ACHN (cell line): ENCODE data around the gene KRT85.

Experiments used
- DNase-seq: peaks from one replicate; pipeline ENCODE4 v3.0.0-alpha.2; 2015
- in situ Hi-C: cut with HindIII; loops from 2 replicates; pipeline ENCODE4 v1.10.0; 2017; ENCODE audit warnings: low sequenced_read_pairs, low pct_ligation_motif_present, low pct_unique_long_range_greater_than_20kb

KRT85 gene

DNA sequence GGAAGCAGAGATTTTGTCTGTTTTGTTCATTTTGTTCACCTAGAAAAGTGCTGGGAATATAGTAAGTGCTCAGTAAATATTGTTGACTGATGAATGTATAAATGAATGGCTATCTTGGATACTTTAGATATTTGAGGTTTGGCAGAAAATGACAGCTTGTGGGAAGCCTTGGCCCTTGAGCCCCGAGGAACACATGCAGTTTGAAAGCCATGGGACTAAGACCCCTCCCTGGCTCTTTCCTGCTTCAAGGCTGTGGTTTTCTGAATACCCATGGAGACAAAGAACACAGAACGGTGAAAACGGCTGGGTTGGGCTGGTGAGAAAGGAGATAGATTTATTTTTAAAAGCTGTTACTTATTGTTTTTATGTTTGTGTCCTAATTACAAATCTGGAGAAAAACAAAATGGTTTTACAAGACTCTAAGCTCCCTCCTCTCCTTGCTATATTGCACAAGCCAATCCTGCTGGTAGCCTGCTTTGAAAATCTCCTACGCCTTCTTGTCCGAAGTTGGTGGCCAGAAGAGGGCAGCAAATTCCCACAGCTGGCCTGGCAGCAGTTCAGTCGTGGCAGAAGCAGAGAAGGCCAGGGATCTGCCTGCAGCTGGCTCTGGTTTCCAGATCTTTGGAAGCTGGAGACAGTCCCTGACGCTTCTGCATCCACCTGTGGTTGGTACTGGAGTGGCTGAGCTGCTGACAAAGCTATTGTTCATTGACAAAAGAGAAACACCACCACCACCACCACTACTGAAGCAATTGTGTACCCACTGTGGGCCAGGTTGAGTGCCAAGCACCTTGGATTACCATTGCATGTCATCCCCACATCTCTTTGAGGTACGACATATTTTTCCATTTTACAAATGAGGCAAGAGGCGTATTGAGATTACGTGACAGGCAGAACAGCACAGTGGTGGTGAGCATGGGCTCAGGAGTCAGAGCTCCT lies 5.2 kb upstream of the KRT85 start:
- in situ Hi-C loops: loop anchor here (25.0 kb wide), 1 partner anchor 615 kb away; no protein-coding TSS in a partner anchor
- peak; percentile 83 for DNase-seq

GRCh38 chr12:52371716-52372115 lies 4.4 kb upstream of the KRT85 start:
- in situ Hi-C loops: loop anchor here (25.0 kb wide), 1 partner anchor 616 kb away; no protein-coding TSS in a partner anchor
- DNase-seq: no peak

DNA sequence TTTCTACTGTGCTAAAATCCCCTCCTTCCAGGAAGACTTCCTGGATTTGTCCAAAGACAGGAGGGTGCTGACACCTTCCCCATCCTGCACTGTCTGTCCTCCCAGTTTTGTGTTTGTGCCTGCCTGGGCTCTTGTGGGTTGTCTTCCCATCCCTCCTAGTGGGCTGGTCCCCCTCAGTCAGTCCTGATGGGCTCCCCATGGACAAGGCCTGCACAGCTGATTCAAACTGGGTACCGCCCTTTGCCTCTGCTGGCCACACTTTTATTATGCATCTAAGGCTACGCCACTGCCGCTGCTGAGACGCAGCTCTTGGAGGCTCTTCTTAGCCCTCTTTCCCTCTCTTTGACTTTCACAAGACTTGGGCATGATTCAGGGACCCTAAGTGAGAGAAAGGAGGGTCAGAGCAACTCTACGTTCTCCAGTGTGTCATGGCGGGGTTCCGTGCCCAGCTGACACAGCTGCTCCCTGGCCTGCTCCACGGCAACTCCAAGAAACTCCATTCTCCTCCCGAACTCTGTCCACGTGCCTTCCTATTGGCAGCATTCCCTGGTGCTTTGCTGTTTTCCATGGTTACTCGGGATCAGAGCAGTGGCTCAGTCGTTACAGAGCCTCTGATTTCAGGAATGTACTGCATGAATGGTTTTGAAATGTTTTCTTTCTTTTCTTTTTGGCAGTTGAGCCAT lies 3.8 kb upstream of the KRT85 start:
- in situ Hi-C loops: loop anchor here (25.0 kb wide), 1 partner anchor 616 kb away; no protein-coding TSS in a partner anchor

GRCh38 chr12:52369809-52370208 lies 2.5 kb upstream of the KRT85 start:
- in situ Hi-C loops: loop anchor here (25.0 kb wide), 1 partner anchor 617 kb away; no protein-coding TSS in a partner anchor
- DNase-seq: no peak

More for the DNA sequence above, 3.8 kb upstream of the KRT85 start:
- DNase-seq: peak; percentile 28

GRCh38 chr12:52369211-52369610 lies 1.9 kb upstream of the KRT85 start:
- in situ Hi-C loops: loop anchor here (25.0 kb wide), 1 partner anchor 618 kb away; no protein-coding TSS in a partner anchor
- no peak for DNase-seq

GRCh38 chr12:52368508-52368907 lies 1.2 kb upstream of the KRT85 start:
- DNase-seq: no peak
- in situ Hi-C loops: loop anchor here (25.0 kb wide), 1 partner anchor 619 kb away; no protein-coding TSS in a partner anchor

DNA sequence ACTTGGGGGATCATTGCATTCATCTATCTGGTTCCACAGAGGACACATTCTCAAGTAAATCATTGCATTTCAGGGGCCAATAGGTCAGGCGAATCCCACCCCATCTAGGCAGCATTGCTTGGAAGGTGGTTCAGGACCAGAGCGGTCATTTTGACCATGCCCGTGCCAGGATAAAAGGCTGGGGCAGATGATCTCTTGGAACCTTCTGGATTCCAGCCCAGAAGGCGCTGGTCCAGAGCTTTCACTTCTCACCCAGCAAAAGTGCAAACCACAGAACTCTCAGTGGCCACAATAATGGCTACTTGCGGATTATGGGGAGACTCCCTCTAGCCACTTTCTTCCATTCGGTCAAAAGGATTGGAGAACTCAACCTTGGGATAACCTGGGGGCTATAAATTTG lies 595 bp upstream of the KRT85 start:
- in situ Hi-C loops: loop anchor here (25.0 kb wide), 1 partner anchor 619 kb away; no protein-coding TSS in a partner anchor
- peak; percentile 20 for DNase-seq

GRCh38 chr12:52364901-52365489 lies 2.3 kb downstream of the KRT85 start:
- no peak for DNase-seq
- in situ Hi-C loops: loop anchor here (25.0 kb wide), 1 partner anchor 622 kb away; no protein-coding TSS in a partner anchor

GRCh38 chr12:52364061-52364460 lies 3.2 kb downstream of the KRT85 start:
- no peak for DNase-seq
- in situ Hi-C loops: loop anchor here (25.0 kb wide), 1 partner anchor 623 kb away; no protein-coding TSS in a partner anchor

- in situ Hi-C loops: loop anchor here (25.0 kb wide), 1 partner anchor 624 kb away; no protein-coding TSS in a partner anchor
- DNase-seq: no peak
Observed at GRCh38 chr12:52363111-52363679, 4.1 kb downstream of the KRT85 start.

DNA sequence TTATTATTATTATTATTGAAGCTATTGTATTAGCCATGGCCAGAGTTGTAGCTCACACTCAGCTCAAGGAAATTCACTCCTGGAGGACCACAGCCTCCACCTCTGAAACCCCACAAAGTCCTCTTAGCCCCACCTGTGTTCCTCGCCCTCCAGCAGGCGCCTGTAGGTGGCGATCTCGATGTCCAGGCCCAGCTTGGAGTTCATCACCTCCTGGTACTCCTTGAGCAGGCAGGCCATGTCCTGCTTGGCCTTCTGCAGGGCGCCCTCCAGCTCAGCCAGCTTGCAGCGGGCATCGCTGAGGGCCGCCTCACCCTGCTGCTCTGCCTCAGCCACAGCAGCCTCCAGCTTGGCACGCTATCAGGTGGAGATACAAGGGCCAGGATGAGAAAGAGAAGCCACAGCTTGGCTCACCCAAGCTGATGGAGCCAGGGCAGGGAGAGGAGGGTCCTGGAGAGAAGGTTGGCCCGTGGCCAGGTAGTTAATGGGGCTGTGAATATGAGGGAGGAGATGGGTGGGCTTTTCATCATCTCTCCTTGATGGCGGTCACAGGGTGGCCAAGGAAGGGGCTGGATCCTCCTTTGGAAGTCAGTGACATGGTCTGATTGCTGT lies 5.1 kb downstream of the KRT85 start:
- DNase-seq: no peak
- in situ Hi-C loops: loop anchor here (25.0 kb wide), 1 partner anchor 625 kb away; no protein-coding TSS in a partner anchor

GRCh38 chr12:52361553-52361952 lies 5.7 kb downstream of the KRT85 start:
- DNase-seq: no peak
- in situ Hi-C loops: loop anchor here (25.0 kb wide), 1 partner anchor 626 kb away; no protein-coding TSS in a partner anchor

DNA sequence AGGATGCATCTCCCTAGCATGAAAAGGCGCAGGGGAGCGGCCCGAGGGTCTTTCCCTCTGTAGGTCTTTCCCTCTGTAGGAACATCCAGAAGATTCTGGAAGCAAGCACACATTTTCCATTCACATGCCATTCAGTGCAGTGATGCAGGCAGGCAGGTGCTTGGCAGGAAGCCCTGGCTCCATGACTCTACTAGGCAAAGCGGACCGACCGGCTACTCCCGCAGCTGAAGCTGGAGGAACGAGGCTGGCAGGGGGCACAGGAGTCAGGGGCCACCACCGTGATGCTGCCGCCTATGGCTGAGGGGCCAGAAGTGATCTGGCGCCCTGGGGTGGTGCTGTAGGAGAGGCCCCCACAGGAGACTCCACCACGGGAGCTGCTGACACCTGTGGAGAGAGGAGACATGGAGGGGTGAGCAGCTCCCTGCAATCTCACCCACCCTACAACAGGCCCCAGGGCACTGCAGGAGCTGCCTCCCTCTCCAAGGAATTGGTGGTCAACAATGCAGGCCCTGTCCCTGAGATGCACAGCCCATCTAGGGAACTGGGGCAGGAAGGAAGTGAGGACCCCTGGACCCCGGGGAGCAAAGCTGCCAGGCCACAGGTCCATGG lies 6.5 kb downstream of the KRT85 start:
- no peak for DNase-seq
- in situ Hi-C loops: loop anchor here (25.0 kb wide), 1 partner anchor 627 kb away; no protein-coding TSS in a partner anchor

GRCh38 chr12:52360106-52360662 lies 7.1 kb downstream of the KRT85 start:
- no peak for DNase-seq
- in situ Hi-C loops: loop anchor here (25.0 kb wide), 1 partner anchor 627 kb away; no protein-coding TSS in a partner anchor

GRCh38 chr12:52359621-52360061 lies 7.6 kb downstream of the KRT85 start:
- DNase-seq: no peak
- in situ Hi-C loops: loop anchor here (25.0 kb wide), 1 partner anchor 628 kb away; no protein-coding TSS in a partner anchor

GRCh38 chr12:52358575-52359350 lies 8.5 kb downstream of the KRT85 start:
- no peak for DNase-seq
- in situ Hi-C loops: loop anchor here (25.0 kb wide), 1 partner anchor 629 kb away; no protein-coding TSS in a partner anchor
